ENCODE measurements around the gene VEZF1.

VEZF1 gene, protein sequence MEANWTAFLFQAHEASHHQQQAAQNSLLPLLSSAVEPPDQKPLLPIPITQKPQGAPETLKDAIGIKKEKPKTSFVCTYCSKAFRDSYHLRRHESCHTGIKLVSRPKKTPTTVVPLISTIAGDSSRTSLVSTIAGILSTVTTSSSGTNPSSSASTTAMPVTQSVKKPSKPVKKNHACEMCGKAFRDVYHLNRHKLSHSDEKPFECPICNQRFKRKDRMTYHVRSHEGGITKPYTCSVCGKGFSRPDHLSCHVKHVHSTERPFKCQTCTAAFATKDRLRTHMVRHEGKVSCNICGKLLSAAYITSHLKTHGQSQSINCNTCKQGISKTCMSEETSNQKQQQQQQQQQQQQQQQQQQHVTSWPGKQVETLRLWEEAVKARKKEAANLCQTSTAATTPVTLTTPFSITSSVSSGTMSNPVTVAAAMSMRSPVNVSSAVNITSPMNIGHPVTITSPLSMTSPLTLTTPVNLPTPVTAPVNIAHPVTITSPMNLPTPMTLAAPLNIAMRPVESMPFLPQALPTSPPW

DNA sequence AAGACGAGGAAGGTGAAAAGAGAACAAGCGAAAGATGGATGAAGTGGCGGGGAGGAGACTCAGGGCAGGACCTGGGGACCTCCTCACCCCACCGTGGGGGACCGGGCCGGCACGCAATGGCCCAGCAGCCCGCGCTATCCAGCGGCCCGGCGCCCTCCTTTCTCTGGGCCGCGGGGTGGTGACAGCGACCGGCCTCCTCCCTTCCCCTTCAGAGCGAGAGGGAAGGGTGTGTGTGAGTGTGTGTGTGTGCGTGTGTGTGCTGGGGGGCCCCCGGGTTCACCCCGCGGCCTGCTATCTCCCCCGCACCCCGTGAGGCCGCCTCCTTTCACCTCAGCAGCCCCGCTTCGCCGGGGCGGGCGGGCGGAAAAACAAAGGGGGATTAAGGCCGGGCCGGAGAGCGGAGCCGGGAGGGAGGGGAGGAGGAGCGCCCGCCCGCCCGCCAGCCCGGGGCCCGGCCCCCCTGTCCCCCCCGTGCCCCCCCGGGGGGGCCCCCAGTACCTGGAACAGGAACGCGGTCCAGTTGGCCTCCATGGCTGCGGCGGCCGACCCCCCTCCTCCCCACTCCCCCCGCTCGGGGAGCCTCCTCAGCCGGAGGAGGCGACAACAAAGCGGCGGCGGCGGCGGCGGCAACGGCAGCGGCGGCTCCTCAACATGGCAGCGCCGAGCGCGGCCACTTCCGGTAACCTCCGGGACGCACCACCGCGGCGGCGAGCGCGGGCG lies at the start of gene VEZF1:
Gene VEZF1, minus strand, starts transcription at position 674 of the 720 bp plus-strand sequence. Its CDS starts 143 bp downstream, at position 531.
- in situ Hi-C loops (cut with MboI; ENCODE audit: low sequenced_read_pairs), result no loop called here

DNA sequence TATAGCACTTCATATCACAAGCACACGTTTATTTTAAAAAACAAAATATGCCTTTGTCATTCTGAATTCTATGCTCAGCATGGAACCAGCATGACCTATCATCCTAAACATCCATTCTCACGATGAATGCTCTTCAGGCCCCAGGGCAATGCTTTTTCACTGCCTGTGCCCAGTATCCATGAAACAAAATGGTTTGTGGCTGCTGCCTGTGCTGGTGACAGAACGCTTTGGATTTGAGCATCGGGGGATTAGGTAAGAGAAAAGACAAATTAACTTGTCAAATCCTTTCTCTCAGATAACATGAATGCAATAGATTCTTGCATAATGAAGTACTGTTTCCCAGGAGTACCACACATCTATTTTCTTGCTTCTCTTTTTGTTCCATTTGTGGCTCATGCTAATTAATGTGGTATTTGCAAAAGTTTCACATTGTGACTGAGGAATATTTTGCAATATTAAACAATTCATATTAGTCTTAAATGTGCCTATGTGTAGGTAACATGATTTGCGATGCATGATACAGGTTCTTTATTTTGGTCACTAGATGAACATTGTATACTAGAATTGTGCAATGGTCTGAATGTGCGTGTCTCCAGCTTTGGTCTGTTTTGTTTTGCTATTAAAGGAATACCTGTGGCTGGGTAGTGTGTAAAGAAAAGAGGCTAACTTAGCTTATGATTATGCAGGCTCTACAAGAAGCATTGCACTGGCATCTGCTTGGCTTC lies 44.8 kb upstream of the VEZF1 start:
- in situ Hi-C loops (cut with MboI; ENCODE audit: low sequenced_read_pairs), result no loop called here

DNA sequence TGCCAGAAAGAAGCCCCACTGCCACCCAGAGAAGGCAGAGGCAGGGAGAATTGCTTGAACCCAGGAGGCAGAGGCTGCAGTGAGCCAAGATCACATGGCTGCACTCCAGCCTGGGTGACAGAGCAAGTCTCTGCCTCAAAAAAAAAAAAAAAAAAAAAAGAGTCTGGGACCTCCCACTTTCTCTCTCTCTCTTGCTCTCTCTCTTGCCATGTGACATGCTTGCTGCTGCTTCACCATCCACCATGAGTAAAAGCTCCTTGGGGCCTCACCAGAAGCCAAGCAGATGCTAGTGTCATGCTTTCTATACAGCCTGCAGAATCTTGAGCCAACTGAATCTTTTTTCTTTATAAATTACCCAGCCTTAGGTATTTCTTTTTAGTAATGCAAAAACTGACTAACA lies 40.5 kb upstream of the VEZF1 start:
- in situ Hi-C loops (cut with MboI; ENCODE audit: low sequenced_read_pairs), result no loop called here

DNA sequence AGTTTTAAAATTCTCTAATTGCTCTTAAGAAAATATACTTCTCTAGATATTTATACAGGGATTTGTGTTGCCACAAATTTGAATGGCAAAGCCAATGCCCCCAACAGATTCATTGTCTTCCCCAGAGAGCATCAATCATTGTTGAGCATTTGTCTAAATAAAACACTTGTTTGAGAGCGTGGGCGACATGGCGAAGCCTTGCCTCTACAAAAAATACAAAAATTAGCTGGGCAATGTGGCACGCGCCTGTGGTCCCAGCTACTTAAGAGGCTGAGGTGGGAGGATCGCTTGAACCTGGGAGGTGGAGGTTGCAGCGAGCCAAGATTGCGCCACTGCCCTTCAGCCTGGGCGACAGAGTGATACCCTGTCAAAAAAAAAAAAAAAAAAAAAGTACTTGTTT lies 32.3 kb upstream of the VEZF1 start:
- in situ Hi-C loops (cut with MboI; ENCODE audit: low sequenced_read_pairs), result no loop called here

DNA sequence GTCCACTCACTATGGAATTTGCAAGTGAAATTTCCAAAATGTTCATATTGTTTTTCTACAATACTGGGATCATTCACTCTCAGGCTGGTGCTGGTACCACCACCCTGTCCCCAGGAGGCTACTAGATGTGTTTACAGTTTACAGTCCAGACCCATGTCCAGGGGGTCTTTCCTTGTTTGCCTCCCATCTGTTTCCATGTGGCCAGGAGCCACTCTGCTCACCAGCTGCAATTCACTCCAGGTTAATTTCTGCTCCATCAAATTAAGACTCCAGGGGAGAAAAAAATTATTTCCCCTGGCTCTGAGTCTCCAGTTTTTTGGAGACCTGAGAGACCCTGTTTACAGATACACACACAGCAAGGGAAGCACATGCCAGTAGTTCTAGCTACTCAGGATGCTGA lies 31.5 kb upstream of the VEZF1 start:
- in situ Hi-C loops (cut with MboI; ENCODE audit: low sequenced_read_pairs), result no loop called here

DNA sequence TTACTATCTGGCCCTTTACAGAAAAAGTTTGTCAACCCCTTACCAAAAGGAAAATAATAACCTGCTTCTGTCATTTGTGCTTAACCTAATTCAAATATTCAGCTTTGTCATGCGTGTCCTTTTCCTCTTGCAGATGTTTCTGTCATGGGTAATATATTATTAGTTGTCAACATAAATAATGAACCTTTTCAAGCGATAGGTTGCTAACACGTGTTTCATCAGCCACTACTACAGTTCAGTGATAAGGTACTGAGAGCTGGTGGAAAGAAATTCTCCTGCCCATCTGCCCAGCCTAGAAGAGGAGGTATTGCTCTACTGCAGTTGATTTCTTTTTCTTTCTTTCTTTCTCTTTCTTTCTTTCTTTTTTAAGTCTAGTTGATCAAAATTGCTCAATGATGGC lies 31.0 kb upstream of the VEZF1 start:
- in situ Hi-C loops (cut with MboI; ENCODE audit: low sequenced_read_pairs), result no loop called here

DNA sequence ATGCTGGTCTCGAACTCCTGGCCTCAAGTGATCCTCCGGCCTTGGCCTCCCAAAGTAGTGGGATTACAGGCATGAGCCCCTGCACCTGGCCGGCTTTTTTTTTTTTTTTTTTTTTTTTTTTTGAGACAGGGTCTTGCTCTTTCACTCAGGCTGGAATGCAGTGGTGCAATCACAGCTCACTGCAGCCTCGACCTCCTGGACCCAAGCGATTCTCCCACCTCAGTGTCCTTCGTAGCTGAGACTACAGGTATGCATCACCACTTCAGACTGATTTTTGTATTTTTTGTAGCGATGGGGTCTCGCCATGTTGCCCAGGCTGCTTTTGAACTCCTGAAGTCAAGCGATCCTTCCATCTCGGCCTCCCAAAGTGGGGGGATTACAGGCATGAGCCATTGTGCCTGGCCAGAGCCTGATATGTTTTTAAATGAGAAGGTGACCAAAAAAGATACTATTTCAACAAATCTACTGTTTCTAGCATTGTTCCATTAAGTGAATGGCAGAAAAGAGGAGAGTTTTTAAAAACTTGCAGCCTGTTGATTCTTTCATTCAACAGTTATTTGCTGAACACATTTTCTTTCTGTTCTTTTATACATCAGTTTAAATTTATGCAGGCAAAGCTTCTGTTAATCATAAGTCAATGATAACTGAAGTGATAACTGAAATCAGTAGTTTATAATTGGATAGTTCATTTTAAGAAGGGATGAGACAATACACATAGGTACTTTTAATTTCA lies 22.2 kb upstream of the VEZF1 start:
- in situ Hi-C loops (cut with MboI; ENCODE audit: low sequenced_read_pairs), result no loop called here

DNA sequence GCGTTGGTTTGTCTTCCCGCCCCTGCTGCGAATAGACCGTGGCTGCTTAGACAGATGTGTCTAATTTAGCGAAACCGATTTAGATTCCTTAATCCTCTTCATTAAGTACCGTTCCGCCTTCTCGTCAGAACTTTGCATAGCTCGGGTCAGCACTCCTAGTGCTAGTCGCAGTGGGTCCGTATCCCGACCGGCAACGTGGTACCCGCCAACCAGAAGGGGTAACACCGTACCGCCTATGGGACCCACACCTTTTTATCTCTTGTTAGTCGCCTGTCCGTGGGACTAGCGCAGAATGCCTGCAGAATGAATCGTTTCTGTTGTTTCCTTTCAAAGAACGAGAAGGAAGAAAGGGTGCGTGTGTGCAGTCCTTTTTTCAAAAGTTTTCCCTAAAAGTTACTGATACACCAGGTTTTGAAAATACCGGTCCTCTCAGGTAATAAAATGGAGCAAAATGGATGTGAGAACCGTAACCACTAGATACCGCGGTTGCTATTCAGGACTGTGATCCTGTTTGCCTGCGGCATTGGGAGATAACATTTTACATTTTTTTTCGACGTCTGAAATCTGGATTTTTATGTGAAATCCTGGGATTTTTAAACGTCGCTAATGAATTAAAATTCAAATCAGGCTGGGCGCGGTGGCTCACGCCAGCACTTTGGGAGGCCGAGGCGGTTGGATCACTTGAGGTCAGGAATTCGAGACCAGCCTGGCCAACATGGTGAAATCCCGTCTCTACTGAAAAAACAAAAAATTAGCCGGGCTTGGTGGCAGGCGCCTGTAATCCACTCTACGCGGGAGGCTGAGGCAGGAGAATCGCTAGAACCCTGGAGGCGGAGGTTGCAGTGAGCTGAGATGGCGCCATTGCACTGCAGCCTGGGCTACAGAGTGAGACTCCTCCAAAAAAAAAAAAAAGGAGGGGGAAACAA lies 20.0 kb upstream of the VEZF1 start:
- in situ Hi-C loops (cut with MboI; ENCODE audit: low sequenced_read_pairs), result no loop called here

DNA sequence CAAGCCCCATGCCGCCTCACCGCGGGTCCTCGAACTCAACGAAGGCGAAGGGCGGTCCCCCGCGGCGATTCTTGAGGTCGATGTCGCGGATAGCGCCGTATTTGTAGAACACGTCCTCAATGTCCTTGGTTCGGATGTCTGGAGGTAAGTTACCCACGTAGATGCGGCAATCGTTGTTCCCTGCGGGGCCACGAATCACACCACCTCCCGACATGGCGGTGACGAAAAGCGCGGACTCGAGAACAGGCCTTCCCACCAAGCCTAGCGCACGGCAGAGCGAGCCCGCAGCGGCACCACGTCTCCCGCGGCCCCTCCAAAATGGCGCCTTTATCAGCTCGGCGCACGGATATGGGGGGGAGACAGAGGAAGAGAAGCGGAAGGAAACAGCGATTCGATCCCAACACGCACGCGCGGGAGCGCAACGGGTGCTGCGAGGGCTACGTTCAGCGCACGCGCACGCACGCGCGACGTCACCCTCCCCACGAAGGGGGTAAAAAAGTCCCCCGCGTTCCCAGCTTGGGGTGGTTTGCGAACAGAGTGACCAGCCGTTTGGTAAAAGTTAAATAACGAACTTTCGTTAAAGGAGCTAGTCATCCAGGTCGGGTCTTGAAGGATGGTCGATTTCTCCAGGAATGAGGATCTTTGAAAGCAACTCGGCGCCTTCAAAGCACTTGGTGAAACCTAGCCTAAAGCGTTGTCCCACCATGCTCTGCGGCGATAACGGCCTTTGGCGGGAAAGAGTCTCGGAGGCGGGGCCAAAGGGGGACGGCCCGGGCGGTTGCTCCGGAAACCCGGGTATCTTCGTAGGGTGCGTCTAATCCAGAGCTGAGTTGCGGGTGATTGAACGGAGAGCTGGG lies 19.1 kb upstream of the VEZF1 start, which contains the start of gene SRSF1:
Gene SRSF1, minus strand, starts transcription at position 323 of the 857 bp plus-strand sequence. Its CDS starts 109 bp downstream, at position 214.
- in situ Hi-C loops (cut with MboI; ENCODE audit: low sequenced_read_pairs), result no loop called here

DNA sequence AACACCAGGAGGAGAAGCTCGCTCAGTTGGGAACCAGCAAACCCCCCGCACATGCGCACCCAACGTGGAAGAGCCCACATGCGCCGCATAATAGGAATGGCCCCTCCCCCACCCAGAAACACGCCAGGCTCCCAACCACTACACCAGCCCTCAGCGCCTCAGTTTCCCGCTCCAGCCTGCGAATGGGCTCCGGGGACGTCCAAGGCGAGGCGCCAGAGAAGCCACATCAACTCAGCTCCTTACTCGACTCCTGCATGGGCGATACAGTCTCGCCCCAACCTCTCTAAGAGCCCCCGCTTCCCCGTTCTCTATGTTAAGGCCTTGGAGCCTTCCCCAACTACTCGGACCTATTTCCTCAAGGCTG lies 18.5 kb upstream of the VEZF1 start:
- in situ Hi-C loops (cut with MboI; ENCODE audit: low sequenced_read_pairs), result no loop called here

DNA sequence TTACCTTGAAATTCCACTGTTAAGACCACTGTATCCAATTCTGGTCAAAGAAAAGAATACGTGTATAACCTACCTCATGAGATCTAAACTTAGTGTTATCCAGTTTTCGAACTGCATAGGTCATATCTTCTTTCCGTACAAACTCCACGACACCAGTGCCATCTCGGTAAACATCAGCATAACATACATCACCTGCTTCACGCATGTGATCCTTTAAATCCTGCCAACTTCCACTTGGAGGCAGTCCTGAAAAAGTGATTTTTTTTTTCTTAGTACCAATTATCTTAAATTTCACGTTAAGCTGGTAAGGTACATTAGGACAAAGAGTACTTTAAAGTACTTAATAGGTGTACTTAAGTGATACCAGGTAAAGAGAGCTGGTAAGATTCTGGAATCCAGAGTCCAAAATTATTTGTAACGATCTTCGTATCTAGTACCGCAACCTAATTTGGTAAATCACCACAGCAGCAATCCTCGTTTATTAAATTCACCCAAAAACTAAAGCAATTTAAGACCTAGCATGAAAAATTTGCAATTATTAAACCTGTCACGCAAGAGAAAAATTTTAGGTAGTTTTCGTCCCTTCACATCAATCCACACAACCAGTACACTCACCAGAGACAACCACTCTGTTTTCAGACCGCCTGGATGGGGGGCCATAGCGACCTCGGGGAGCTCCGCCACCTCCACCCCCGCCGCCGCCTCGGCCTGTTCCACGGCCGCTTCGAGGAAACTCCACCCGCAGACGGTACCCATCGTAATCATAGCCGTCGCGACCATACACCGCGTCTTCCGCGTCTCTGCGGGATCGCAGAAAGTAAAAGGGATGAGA lies 17.9 kb upstream of the VEZF1 start:
- in situ Hi-C loops (cut with MboI; ENCODE audit: low sequenced_read_pairs), result no loop called here

DNA sequence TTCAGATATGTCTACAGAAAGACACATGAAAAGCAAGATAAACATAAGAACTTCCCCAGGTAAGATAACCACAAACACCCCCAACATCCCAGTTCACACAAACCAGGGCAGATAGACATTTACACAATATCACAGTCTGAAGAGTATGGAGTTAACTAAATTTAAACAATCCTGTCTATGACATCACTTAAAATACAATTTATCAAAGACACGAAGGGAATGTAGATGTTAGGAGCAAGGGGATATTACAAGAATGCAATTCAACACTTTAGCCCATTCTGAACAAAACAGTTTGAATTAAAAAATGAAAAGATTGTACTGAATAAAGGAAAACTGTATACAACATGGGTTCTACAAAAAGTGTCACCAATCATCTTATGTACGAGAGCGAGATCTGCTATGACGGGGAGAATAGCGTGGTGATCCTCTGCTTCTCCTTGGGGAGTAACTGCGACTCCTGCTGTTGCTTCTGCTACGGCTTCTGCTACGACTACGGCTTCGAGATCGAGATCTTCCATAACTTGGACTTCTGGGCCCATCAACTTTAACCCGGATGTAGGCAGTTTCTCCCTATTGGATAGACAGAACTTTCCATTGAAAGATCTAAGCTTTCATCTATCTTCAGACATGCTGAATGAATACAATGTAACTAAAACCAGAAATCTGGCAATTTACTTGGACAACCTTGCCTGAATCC lies 17.1 kb upstream of the VEZF1 start:
- in situ Hi-C loops (cut with MboI; ENCODE audit: low sequenced_read_pairs), result no loop called here

DNA sequence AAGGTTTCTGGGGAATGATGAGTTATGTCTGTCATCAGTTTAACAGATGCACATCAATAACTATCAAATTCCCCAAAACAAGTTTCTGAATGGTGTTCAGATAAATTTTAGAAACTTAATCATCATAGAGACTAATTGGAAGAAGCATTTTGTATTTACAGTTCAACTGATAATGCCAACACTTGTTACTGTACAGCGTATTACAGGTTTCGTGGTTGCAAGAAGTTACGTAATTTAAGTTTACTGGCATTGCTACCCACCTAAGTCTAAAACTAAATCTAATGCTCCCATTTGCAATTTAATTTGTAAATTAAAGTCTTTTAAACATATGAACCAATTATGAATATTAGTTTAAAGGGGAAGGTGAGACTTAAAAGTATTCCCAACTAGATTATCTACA lies 16.0 kb upstream of the VEZF1 start:
- in situ Hi-C loops (cut with MboI; ENCODE audit: low sequenced_read_pairs), result no loop called here

DNA sequence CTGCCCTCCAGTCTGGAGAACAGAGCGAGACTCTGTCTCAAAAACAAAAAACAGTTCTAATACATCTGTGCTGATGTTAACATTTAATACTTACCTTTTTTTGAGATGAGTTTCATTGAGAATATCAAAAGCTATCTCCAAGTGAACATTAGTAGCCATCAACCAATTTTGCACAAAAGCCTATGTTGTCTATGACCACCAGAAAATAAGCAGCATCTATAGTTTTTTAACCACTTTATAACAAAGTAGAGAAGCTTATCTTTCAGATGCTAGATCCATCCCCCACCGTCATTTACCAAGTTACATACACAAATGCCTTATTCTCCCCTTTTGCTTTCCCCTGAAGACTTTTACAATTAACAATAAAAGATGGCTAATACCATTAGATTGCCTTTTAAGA lies 14.9 kb upstream of the VEZF1 start:
- in situ Hi-C loops (cut with MboI; ENCODE audit: low sequenced_read_pairs), result no loop called here

DNA sequence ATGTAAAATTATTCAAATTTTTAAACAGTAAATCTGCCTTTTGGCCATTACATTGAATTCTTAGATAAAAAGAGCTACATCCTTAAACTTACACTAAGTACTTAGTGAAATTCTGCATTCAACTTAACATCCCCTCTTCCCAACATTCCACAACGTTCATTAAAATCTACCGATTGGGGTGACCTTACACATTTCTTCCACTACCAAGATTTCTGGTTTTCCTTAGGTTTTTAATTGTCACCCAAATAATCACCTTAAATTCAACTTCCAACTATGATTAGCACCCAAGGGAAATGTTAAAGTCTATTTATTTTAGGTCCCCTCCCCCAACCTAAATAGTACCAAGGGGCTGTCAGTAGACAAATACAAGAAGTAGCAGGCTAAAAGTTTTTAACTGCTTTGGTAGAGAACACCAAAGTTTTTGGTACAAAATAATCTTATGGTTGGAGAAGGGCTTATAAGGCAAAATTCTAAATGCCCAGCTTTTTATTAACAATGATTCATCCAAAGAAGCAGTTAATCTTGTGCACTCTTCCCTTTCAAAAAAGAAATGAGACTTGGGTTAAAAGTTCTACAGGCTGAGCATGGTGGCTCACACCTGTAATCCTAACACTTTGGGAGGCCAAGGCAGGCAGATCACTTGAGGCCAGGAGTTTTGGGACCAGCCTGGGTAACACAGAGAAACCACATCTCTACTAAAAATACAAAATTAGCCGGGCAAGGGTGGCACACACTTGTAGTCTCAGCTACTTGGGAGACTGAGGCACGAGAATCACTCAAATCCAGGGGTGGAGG lies 14.3 kb upstream of the VEZF1 start:
- in situ Hi-C loops (cut with MboI; ENCODE audit: low sequenced_read_pairs), result no loop called here

DNA sequence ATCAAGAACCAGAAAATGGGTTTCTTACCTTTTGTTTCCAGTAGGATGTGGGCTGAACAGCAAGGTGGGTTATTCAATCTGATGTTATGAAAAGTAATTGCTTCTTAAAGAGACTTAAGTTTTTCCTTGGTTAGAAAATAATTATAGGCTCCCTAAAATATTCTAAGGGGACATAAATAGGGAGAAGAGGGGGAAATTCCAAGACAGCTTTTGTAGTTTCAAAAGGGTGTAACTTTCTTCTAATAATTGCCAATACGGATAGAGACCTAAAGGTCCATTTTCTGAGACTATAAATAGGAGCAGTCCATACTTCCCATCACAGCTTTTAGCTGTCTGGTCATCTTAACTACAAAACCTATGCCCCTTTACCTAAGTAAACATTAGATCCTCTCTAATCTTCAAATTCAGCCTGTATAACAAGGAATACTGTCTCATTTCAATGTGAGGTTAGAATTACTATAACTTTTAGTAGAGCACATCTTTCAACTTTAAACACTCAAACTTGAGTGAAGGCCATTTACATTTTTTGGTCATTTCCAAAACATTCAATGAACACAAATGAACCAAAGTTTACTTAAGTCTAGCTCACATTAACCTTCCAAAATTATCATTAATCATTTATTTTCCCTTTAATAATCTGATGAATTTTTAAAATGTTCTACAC lies 13.5 kb upstream of the VEZF1 start:
- in situ Hi-C loops (cut with MboI; ENCODE audit: low sequenced_read_pairs), result no loop called here
